HFFc6 (cell line): ENCODE results near the gene DLG1. TPM values are rescaled to one million over a fixed set of nuclear protein-coding genes. Genes with fewer than 3 reads are reported as not detected.

Experiments used
- DNase-seq: peaks from one replicate; pipeline ENCODE4 v3.0.0-alpha.2; 2018
- H3K27ac Mint-ChIP-seq: 2 replicates; pipeline ENCODE4 v1.8.0; 2020; ENCODE audit warnings: mild to moderate bottlenecking, mixed read lengths
- H3K27me3 Mint-ChIP-seq: 2 replicates; pipeline ENCODE4 v1.8.0; 2021; ENCODE audit warnings: mild to moderate bottlenecking, moderate library complexity, mixed read lengths; ENCODE audit not compliant: insufficient read depth
- H3K36me3 Mint-ChIP-seq: 2 replicates; pipeline ENCODE4 v1.8.0; 2021; ENCODE audit warnings: low read depth, mixed read lengths
- H3K4me1 Mint-ChIP-seq: 2 replicates; pipeline ENCODE4 v1.8.0; 2020; ENCODE audit warnings: low read depth, mixed read lengths
- H3K4me3 Mint-ChIP-seq: 2 replicates; pipeline ENCODE4 v1.8.0; 2020; ENCODE audit warnings: mild to moderate bottlenecking, moderate library complexity, mixed read lengths
- H3K9me3 Mint-ChIP-seq: 2 replicates; pipeline ENCODE4 v1.8.0; 2020; ENCODE audit warnings: mild to moderate bottlenecking, mixed read lengths
- CTCF ChIP-seq: fragments of 200-600 bp; sonication (generic); IDR thresholded peaks from 2 replicates; pipeline ENCODE4 v1.5.0; 2021; ENCODE audit warnings: antibody characterized with exemption, mild to moderate bottlenecking
- total RNA-seq, 6 experiments: library from RNA; stranded (reverse); fragmentation: NEBNext Ultra II Directional; extraction: Animal tissue kit (Norgen Biotek cat#: 25700); gene quantifications; 2 replicates in 1 of 6; 3 replicates in 5 of 6; pipeline ENCODE4 v1.2.3, GENCODE V29; 2021

The DLG1 gene
- total RNA-seq, 6 experiments from 2014 or later, result 64.8 to 82.5 (median 74.7) TPM

DNA sequence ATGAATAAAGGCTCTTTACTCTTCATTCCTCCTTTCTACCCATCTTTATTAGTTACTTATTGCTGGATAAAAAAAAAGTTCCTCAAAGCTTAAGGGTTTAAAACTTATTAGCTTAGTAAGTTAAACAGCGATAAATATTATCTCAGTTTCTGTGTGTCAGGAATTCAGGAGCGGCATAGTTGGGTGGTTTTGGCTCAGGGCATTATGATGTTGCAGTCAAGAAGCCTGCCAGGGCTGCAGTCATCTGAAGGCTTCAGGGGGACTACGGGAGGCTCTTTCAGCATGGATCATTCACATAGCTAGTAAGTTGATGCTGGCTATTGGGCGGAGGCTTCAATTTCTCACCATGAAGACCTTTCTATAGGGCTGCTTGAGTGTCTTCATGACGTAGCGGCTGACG, 1.9 kb upstream of the DLG1 start:
- H3K36me3 Mint-ChIP-seq, result peaks cover 5% of the 10 kb centered on the region
- no peak overlapping the region for H3K4me3 Mint-ChIP-seq
- TF ChIP-seq CTCF, result no peak
- H3K9me3 Mint-ChIP-seq, result no peaks in the 10 kb centered on the region
- no peaks in the 10 kb centered on the region; the same call in 1 of the 2 replicates for H3K27me3 Mint-ChIP-seq
- H3K27ac Mint-ChIP-seq, result no peak overlapping the region
- peaks cover 47% of the 10 kb centered on the region for H3K4me1 Mint-ChIP-seq
- DNase-seq, result no peak

DNA sequence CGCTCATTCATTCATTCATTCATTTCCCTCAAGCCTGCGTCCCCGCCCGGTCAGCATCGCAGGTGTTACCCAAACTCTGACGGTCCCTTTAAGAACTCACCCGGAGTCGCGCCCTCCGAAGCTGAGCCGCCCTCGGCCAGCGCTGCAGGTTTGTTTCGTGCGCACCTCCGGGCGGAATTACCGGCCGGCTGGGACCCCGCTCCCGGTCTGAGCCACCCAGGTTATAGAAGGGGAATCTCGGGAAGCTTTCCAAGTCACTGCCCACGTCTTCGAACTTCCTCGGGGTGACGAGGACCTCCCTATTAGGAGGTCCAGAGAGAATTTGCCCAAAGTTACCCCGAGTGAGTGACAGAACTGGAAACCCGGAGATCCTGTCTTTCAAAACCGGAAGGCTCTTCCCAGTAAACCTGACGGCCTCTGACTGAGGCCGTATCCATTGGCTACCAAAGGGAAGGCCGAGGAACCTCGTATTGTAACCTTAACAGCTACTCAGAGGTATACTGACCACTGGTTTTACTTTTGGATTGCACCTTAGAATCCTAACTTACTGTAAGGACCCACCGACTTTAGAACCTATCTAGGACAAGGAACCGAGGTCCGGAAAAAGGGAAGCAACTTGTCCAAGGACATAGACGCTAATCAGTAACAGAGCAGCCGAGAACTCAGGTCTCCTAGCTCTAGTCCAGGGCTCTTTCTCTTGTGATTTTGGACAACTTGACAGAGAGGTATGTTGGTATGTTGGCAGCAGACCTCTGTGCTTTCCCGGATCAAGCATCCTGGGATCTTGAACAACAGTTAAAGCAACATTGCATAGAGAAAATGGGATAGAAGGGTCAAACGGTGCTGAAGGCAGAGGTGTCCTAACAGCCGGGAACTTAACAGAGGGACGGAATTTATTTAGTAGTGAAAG, 788 bp upstream of the DLG1 start:
- peaks cover 50% of the 10 kb centered on the region for H3K4me1 Mint-ChIP-seq
- peaks cover 5% of the 10 kb centered on the region for H3K36me3 Mint-ChIP-seq
- H3K27me3 Mint-ChIP-seq, result no peaks in the 10 kb centered on the region; the same call in 1 of the 2 replicates
- H3K27ac Mint-ChIP-seq, result peak overlapping the region; percentile 81
- peak overlapping the region; percentile 98 for H3K4me3 Mint-ChIP-seq
- TF ChIP-seq CTCF, result no peak
- DNase-seq, result no peak
- no peaks in the 10 kb centered on the region for H3K9me3 Mint-ChIP-seq

GRCh38 chr3:197297476-197298340, 704 bp downstream of the DLG1 start:
- H3K27me3 Mint-ChIP-seq, result no peaks in the 10 kb centered on the region; the same call in 1 of the 2 replicates
- peaks cover 54% of the 10 kb centered on the region for H3K4me1 Mint-ChIP-seq
- no peaks in the 10 kb centered on the region for H3K9me3 Mint-ChIP-seq
- peak overlapping the region; percentile 98 for H3K4me3 Mint-ChIP-seq
- peak; percentile 80 for DNase-seq
- TF ChIP-seq CTCF, result no peak
- H3K27ac Mint-ChIP-seq, result peak overlapping the region; percentile 86
- H3K36me3 Mint-ChIP-seq, result peaks cover 5% of the 10 kb centered on the region

GRCh38 chr3:197297002-197297401, 1.4 kb downstream of the DLG1 start:
- no peaks in the 10 kb centered on the region for H3K9me3 Mint-ChIP-seq
- TF ChIP-seq CTCF, result no peak
- peak overlapping the region; percentile 86 for H3K27ac Mint-ChIP-seq
- peaks cover 54% of the 10 kb centered on the region for H3K4me1 Mint-ChIP-seq
- H3K36me3 Mint-ChIP-seq, result peaks cover 11% of the 10 kb centered on the region
- DNase-seq, result no peak
- no peaks in the 10 kb centered on the region; the same call in 1 of the 2 replicates for H3K27me3 Mint-ChIP-seq
- H3K4me3 Mint-ChIP-seq, result peak overlapping the region; percentile 98

- TF ChIP-seq CTCF, result no peak
Measured at GRCh38 chr3:197296545-197296944, 1.9 kb downstream of the DLG1 start.

More at GRCh38 chr3:197296545-197296944, 1.9 kb downstream of the DLG1 start:
- H3K27me3 Mint-ChIP-seq, result no peaks in the 10 kb centered on the region; the same call in 1 of the 2 replicates
- DNase-seq, result no peak
- no peaks in the 10 kb centered on the region for H3K9me3 Mint-ChIP-seq
- H3K4me3 Mint-ChIP-seq, result peak overlapping the region; percentile 98
- H3K4me1 Mint-ChIP-seq, result peaks cover 58% of the 10 kb centered on the region
- H3K36me3 Mint-ChIP-seq, result peaks cover 16% of the 10 kb centered on the region
- H3K27ac Mint-ChIP-seq, result peak overlapping the region; percentile 86
